ENCODE data around the gene CBLN3. TPM values are rescaled to one million over a fixed set of nuclear protein-coding genes. Genes with fewer than 3 reads are reported as not detected.

Gene CBLN3
- total and polyA plus RNA-seq, 4 donors, result 0.07 to 0.79 (median 0.46) TPM

GRCh38 chr14:24399999-24400718 is 29.3 kb downstream of the CBLN3 start:
- WGBS, result 76% methylated on average over 4 of the region's 4 CpGs
- Histone ChIP-seq H3K4me3 (ENCODE audit: low read depth in 1 of 3, low read length in 3 of 3) (no peak overlapping the region), H3K27ac (ENCODE audit: low read depth in 1 of 2, low read length in 2 of 2) (no peak overlapping the region), H3K9ac (ENCODE audit: low read depth in 1 of 2, low read length in 2 of 2) (no peak overlapping the region), H3K27me3 (ENCODE audit: control insufficient read depth in 4 of 4, insufficient read depth in 4 of 4, low read length in 3 of 4) (no peaks in the 10 kb centered on the region), H3K4me1 (ENCODE audit: control insufficient read depth in 4 of 4, insufficient read depth in 4 of 4, low read length in 3 of 4) (peaks cover 3 to 39% (median 29%) of the 10 kb centered on the region in 4 donors), H3K36me3 (ENCODE audit: control insufficient read depth in 4 of 4, insufficient read depth in 3 of 4, low read depth in 1 of 4, low read length in 3 of 4) (no peaks in the 10 kb centered on the region), H3K9me3 (ENCODE audit: control insufficient read depth in 4 of 4, low read length in 3 of 4) (no peaks in the 10 kb centered on the region)
- TF ChIP-seq HNF4A (conservative IDR thresholded peaks at IDR 0.05) (peak in 1 of 2 donors; percentile 36), YY1 (IDR thresholded peaks at IDR 0.05) (no peak)
- no peak for DNase-seq (ENCODE audit: low spot score)

DNA sequence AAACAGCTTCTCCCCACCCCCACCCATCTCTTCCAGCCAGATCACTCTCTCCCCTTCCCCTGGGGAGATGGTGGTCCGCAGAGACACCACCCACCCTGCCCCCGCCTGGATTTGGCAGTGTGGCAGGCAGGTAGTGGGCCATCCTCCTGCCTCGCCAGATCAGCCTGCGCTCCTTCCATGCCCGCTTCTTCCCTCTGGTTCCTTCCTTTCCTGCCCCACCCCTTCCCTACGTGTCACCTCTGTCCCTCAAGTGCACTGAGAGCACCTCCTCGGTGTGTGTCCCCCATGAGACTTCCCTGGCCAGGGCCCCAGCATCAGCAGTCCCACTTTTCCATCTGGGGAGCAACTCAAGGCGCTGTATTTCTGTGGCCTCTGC is 30.0 kb downstream of the CBLN3 start:
- Histone ChIP-seq H3K27ac (ENCODE audit: low read depth in 1 of 2, low read length in 2 of 2) (peak overlapping the region; percentile 36 to 45), H3K4me1 (ENCODE audit: control insufficient read depth in 4 of 4, insufficient read depth in 4 of 4, low read length in 3 of 4) (peaks cover 3 to 39% (median 29%) of the 10 kb centered on the region in 4 donors), H3K36me3 (ENCODE audit: control insufficient read depth in 4 of 4, insufficient read depth in 3 of 4, low read depth in 1 of 4, low read length in 3 of 4) (no peaks in the 10 kb centered on the region), H3K9me3 (ENCODE audit: control insufficient read depth in 4 of 4, low read length in 3 of 4) (no peaks in the 10 kb centered on the region), H3K9ac (ENCODE audit: low read depth in 1 of 2, low read length in 2 of 2) (peak overlapping the region; percentile 3 to 10), H3K27me3 (ENCODE audit: control insufficient read depth in 4 of 4, insufficient read depth in 4 of 4, low read length in 3 of 4) (no peaks in the 10 kb centered on the region), H3K4me3 (ENCODE audit: low read depth in 1 of 3, low read length in 3 of 3) (peak overlapping the region; percentile 50 to 58 (median 53))
- WGBS, result 53% methylated on average over 8 of the region's 8 CpGs
- TF ChIP-seq HNF4G (IDR thresholded peaks at IDR 0.05) (no peak), TAF1 (conservative IDR thresholded peaks at IDR 0.05) (no peak)
- DNase-seq (ENCODE audit: low spot score), result no peak

- Histone ChIP-seq H3K4me3 (ENCODE audit: low read depth in 1 of 3, low read length in 3 of 3) (peak within 1 kb of the TSS; percentile 50 to 58 (median 53)), H3K9me3 (ENCODE audit: control insufficient read depth in 4 of 4, low read length in 3 of 4) (no peaks in the 10 kb centered on the region), H3K4me1 (ENCODE audit: control insufficient read depth in 4 of 4, insufficient read depth in 4 of 4, low read length in 3 of 4) (peaks cover 3 to 39% (median 28%) of the 10 kb centered on the region in 4 donors), H3K27ac (ENCODE audit: low read depth in 1 of 2, low read length in 2 of 2) (peak within 1 kb of the TSS; percentile 36 to 45), H3K27me3 (ENCODE audit: control insufficient read depth in 4 of 4, insufficient read depth in 4 of 4, low read length in 3 of 4) (no peaks in the 10 kb centered on the region), H3K9ac (ENCODE audit: low read depth in 1 of 2, low read length in 2 of 2) (peak within 1 kb of the TSS; percentile 3 to 10), H3K36me3 (ENCODE audit: control insufficient read depth in 4 of 4, insufficient read depth in 3 of 4, low read depth in 1 of 4, low read length in 3 of 4) (no peaks in the 10 kb centered on the region)
- TF ChIP-seq HNF4G (IDR thresholded peaks at IDR 0.05), result no peak
- TF ChIP-seq FOXA1 (IDR thresholded peaks at IDR 0.05), result no peak
- no peak for TF ChIP-seq CTCF (IDR thresholded peaks at IDR 0.05; ENCODE audit: low read depth, low read length, missing input control)
- TF ChIP-seq RAD21 (IDR thresholded peaks at IDR 0.05), result no peak
- TF ChIP-seq, protein P1, sequence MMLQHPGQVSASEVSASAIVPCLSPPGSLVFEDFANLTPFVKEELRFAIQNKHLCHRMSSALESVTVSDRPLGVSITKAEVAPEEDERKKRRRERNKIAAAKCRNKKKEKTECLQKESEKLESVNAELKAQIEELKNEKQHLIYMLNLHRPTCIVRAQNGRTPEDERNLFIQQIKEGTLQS (IDR thresholded peaks at IDR 0.05), result no peak
- no peak for TF ChIP-seq GABPA (IDR thresholded peaks at IDR 0.05 in 1 of 2, conservative IDR thresholded peaks at IDR 0.05 in 1 of 2)
- TF ChIP-seq SP1 (IDR thresholded peaks at IDR 0.05), result no peak
- no peak for TF ChIP-seq TAF1 (conservative IDR thresholded peaks at IDR 0.05)
- TF ChIP-seq, protein P2, sequence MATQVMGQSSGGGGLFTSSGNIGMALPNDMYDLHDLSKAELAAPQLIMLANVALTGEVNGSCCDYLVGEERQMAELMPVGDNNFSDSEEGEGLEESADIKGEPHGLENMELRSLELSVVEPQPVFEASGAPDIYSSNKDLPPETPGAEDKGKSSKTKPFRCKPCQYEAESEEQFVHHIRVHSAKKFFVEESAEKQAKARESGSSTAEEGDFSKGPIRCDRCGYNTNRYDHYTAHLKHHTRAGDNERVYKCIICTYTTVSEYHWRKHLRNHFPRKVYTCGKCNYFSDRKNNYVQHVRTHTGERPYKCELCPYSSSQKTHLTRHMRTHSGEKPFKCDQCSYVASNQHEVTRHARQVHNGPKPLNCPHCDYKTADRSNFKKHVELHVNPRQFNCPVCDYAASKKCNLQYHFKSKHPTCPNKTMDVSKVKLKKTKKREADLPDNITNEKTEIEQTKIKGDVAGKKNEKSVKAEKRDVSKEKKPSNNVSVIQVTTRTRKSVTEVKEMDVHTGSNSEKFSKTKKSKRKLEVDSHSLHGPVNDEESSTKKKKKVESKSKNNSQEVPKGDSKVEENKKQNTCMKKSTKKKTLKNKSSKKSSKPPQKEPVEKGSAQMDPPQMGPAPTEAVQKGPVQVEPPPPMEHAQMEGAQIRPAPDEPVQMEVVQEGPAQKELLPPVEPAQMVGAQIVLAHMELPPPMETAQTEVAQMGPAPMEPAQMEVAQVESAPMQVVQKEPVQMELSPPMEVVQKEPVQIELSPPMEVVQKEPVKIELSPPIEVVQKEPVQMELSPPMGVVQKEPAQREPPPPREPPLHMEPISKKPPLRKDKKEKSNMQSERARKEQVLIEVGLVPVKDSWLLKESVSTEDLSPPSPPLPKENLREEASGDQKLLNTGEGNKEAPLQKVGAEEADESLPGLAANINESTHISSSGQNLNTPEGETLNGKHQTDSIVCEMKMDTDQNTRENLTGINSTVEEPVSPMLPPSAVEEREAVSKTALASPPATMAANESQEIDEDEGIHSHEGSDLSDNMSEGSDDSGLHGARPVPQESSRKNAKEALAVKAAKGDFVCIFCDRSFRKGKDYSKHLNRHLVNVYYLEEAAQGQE (IDR thresholded peaks at IDR 0.05), result no peak
- TF ChIP-seq, protein P3, sequence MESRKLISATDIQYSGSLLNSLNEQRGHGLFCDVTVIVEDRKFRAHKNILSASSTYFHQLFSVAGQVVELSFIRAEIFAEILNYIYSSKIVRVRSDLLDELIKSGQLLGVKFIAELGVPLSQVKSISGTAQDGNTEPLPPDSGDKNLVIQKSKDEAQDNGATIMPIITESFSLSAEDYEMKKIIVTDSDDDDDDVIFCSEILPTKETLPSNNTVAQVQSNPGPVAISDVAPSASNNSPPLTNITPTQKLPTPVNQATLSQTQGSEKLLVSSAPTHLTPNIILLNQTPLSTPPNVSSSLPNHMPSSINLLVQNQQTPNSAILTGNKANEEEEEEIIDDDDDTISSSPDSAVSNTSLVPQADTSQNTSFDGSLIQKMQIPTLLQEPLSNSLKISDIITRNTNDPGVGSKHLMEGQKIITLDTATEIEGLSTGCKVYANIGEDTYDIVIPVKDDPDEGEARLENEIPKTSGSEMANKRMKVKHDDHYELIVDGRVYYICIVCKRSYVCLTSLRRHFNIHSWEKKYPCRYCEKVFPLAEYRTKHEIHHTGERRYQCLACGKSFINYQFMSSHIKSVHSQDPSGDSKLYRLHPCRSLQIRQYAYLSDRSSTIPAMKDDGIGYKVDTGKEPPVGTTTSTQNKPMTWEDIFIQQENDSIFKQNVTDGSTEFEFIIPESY (IDR thresholded peaks at IDR 0.05), result no peak
- TF ChIP-seq JUND (IDR thresholded peaks at IDR 0.05), result no peak
- no peak for TF ChIP-seq HNF4A (conservative IDR thresholded peaks at IDR 0.05)
- 5% methylated on average over 57 of the region's 57 CpGs for WGBS
- DNase-seq (ENCODE audit: low spot score), result peak; percentile 59
Measured at GRCh38 chr14:24398653-24399446, 30.6 kb downstream of the CBLN3 start, which contains the start of gene NYNRIN. Gene NYNRIN (plus strand): TSS chr14:24399003. CDS start chr14:24399247, 244 bp downstream.
